Esophagus squamous epithelium (tissue), 5 donors: ENCODE data around the gene TPSD1. TPM values are rescaled to one million over a fixed set of nuclear protein-coding genes. Genes with fewer than 3 reads are reported as not detected.
A peak's percentile ranks its signal among the peaks of the same experiment; 100 is the strongest.
"Not testable (repeated sequence)": the region's sequence is repeated elsewhere in the genome, so short reads cannot be mapped to it uniquely, and the experiment has no call there.

ENCODE experiments used
- DNase-seq: peaks from one replicate; lab custom pipeline; 2025; lab: John Stamatoyannopoulos, UW
- H3K27ac ChIP-seq, 4 donors: fragments of 200-600 bp; sonication (generic); one replicate each; pipeline ENCODE4 v1.5.1; 2016 to 2019; ENCODE audit warnings: mild to moderate bottlenecking in 1 of 4
- H3K27me3 ChIP-seq, 4 donors: fragments of 200-600 bp; sonication (generic); 1 replicate in 3 of 4; 2 replicates in 1 of 4; pipeline versions ENCODE4 v1.5.1 to v1.6.0; 2017 to 2021; ENCODE audit warnings: antibody characterized with exemption in 1 of 4
- H3K36me3 ChIP-seq, 3 donors: fragments of 200-600 bp; sonication (generic); one replicate each; pipeline ENCODE4 v1.5.1; 2016 to 2019
- H3K4me1 ChIP-seq, 3 donors: fragments of 200-600 bp; sonication (generic); one replicate each; pipeline ENCODE4 v1.5.1; 2017 to 2019
- H3K4me3 ChIP-seq, 4 donors: fragments of 200-600 bp; sonication (generic); 1 replicate in 3 of 4; 2 replicates in 1 of 4; pipeline ENCODE4 v1.5.1; 2016 to 2019; ENCODE audit warnings: mild to moderate bottlenecking in 2 of 4, moderate library complexity in 1 of 4
- H3K9me3 ChIP-seq, 3 donors: fragments of 200-600 bp; sonication (generic); one replicate each; pipeline ENCODE4 v1.5.1; 2016 to 2019
- CTCF ChIP-seq, 6 experiments: fragments of 450-650 bp in 4 of 6; fragments of 200-600 bp in 2 of 6; sonication (generic) in 2 of 6; IDR thresholded peaks; one replicate each; pipeline ENCODE4 v1.5.1; 2016 to 2019; ENCODE audit warnings: antibody characterized with exemption in 6 of 6, mild to moderate bottlenecking in 4 of 6, moderate library complexity in 4 of 6
- POLR2A ChIP-seq, 4 donors: fragments of 450-650 bp; IDR thresholded peaks; one replicate each; pipeline ENCODE4 v1.6.1; 2017; ENCODE audit warnings: antibody characterized with exemption in 4 of 4, mild to moderate bottlenecking in 4 of 4, moderate library complexity in 3 of 4
- WGBS, 2 donors: methylation state at CpG; one replicate each; pipeline ENCODE4 v1.1.5; 2018; 5-methylcytosine and 5-hydroxymethylcytosine counted together
- intact Hi-C: fragments of 100-400 bp; cut with DNase I; formaldehyde crosslinking; loops from one replicate; pipeline ENCODE4 v1.15.0; 2022
- total RNA-seq, 4 donors: library from RNA; depleted of rRNA; stranded (reverse); fragments of >200 nt; gene quantifications; one replicate each; pipeline ENCODE4 v1.1.0, GENCODE V29; 2016
- donor health status: DM: yes; HTN: yes; CAD: no.

Gene TPSD1
- total RNA-seq, 4 donors from 2014 or later: 0.91 to 5.9 TPM; not detected in 2

GRCh38 chr16:1224558-1224957 is 31.3 kb upstream of the TPSD1 start:
- Histone ChIP-seq H3K36me3 (no peaks in the 10 kb centered on the region), H3K27ac (no peak overlapping the region), H3K27me3 (peaks cover 0 to 15% (median 0%) of the 10 kb centered on the region in 4 donors), H3K4me1 (no peaks in the 10 kb centered on the region), H3K9me3 (no peaks in the 10 kb centered on the region), H3K4me3 (no peak overlapping the region)
- TF ChIP-seq CTCF (IDR thresholded peaks at IDR 0.05): no peak
- TF ChIP-seq POLR2A (IDR thresholded peaks at IDR 0.05): no peak
- intact Hi-C loops: no loop called here
- 23 to 30% methylated on average over 2 of the region's 9 CpGs for WGBS, 2 donors
- no peak for DNase-seq

- Histone ChIP-seq H3K4me3 (no peak within 1 kb of the TSS), H3K36me3 (no peaks in the 10 kb centered on the region), H3K9me3 (no peaks in the 10 kb centered on the region), H3K27ac (peak within 1 kb of the TSS in 2 of 4 donors; percentile 14 to 17), H3K27me3 (peaks cover 0 to 15% (median 0%) of the 10 kb centered on the region in 4 donors), H3K4me1 (no peaks in the 10 kb centered on the region)
- 24% methylated on average over 4 of the region's 10 CpGs; no CpG with 5 or more reads in 1 of the 2 donors for WGBS, 2 donors
- TF ChIP-seq CTCF (IDR thresholded peaks at IDR 0.05): no peak
- TF ChIP-seq POLR2A (IDR thresholded peaks at IDR 0.05): no peak
- intact Hi-C loops: no loop called here
- DNase-seq: no peak
These were observed 30.8 kb upstream of the TPSD1 start, which contains the start of gene TPSG1 for GRCh38 chr16:1225051-1225451. TSS of gene TPSG1 (minus strand) at chr16:1225268. CDS start at chr16:1225252, 16 bp downstream.

- intact Hi-C loops, H3K9me3 ChIP-seq, H3K4me3 ChIP-seq, H3K4me1 ChIP-seq, H3K36me3 ChIP-seq, DNase-seq: not testable (repeated sequence)
- WGBS, 2 donors: 60% methylated on average over 2 of the region's 24 CpGs; no CpG with 5 or more reads in 1 of the 2 donors
- H3K27ac ChIP-seq: peak overlapping the region in 1 of 4 donors; percentile 14
- peaks cover 0 to 21% (median 0%) of the 10 kb centered on the region in 4 donors for H3K27me3 ChIP-seq
These were observed 30.0 kb upstream of the TPSD1 start for GRCh38 chr16:1225728-1226311.

GRCh38 chr16:1226692-1227091 is 29.2 kb upstream of the TPSD1 start:
- H3K9me3 ChIP-seq, H3K4me3 ChIP-seq, H3K27ac ChIP-seq, H3K4me1 ChIP-seq, DNase-seq, H3K36me3 ChIP-seq, intact Hi-C loops: not testable (repeated sequence)
- WGBS, 2 donors: no CpG with 5 or more reads among the region's 14 CpGs
- peaks cover 0 to 22% (median 0%) of the 10 kb centered on the region in 4 donors for H3K27me3 ChIP-seq

- H3K4me3 ChIP-seq, H3K4me1 ChIP-seq, H3K27ac ChIP-seq, H3K36me3 ChIP-seq, intact Hi-C loops, H3K9me3 ChIP-seq, DNase-seq: not testable (repeated sequence)
- WGBS, 2 donors: no CpG with 5 or more reads among the region's 7 CpGs
- H3K27me3 ChIP-seq: peaks cover 0 to 22% (median 0%) of the 10 kb centered on the region in 4 donors
These were observed 27.6 kb upstream of the TPSD1 start for GRCh38 chr16:1228227-1228626.

GRCh38 chr16:1229476-1229875 is 26.4 kb upstream of the TPSD1 start:
- DNase-seq, H3K4me1 ChIP-seq, H3K4me3 ChIP-seq, H3K27ac ChIP-seq, H3K36me3 ChIP-seq, intact Hi-C loops, H3K9me3 ChIP-seq: not testable (repeated sequence)
- peaks cover 0 to 21% (median 0%) of the 10 kb centered on the region in 4 donors for H3K27me3 ChIP-seq
- WGBS, 2 donors: no CpG with 5 or more reads among the region's 13 CpGs

- H3K36me3 ChIP-seq, H3K27ac ChIP-seq, H3K4me3 ChIP-seq, H3K9me3 ChIP-seq, DNase-seq, intact Hi-C loops, H3K4me1 ChIP-seq: not testable (repeated sequence)
- no CpG with 5 or more reads among the region's 11 CpGs for WGBS, 2 donors
- H3K27me3 ChIP-seq: peaks cover 0 to 15% (median 0%) of the 10 kb centered on the region in 4 donors
These were observed 25.8 kb upstream of the TPSD1 start, which contains the start of gene TPSB2 for GRCh38 chr16:1230084-1230470. TSS of gene TPSB2 (minus strand) at chr16:1230184. CDS start at chr16:1229951, 233 bp downstream.

- intact Hi-C loops, H3K27ac ChIP-seq, H3K4me3 ChIP-seq, H3K36me3 ChIP-seq, H3K9me3 ChIP-seq, DNase-seq, H3K4me1 ChIP-seq: not testable (repeated sequence)
- peaks cover 0 to 10% (median 0%) of the 10 kb centered on the region in 4 donors for H3K27me3 ChIP-seq
- 60% methylated on average over 1 of the region's 17 CpGs; no CpG with 5 or more reads in 1 of the 2 donors for WGBS, 2 donors
These were observed 25.2 kb upstream of the TPSD1 start for GRCh38 chr16:1230471-1231212.

- H3K9me3 ChIP-seq, H3K4me1 ChIP-seq, H3K27me3 ChIP-seq, H3K27ac ChIP-seq, H3K4me3 ChIP-seq, intact Hi-C loops, H3K36me3 ChIP-seq, DNase-seq: not testable (repeated sequence)
- WGBS, 2 donors: no CpG with 5 or more reads among the region's 7 CpGs
These were observed 24.6 kb upstream of the TPSD1 start for GRCh38 chr16:1231301-1231700.

GRCh38 chr16:1232049-1232748 is 23.7 kb upstream of the TPSD1 start:
- WGBS, 2 donors: no CpG with 5 or more reads among the region's 47 CpGs
- H3K27ac ChIP-seq, H3K4me3 ChIP-seq, DNase-seq, intact Hi-C loops, H3K4me1 ChIP-seq, H3K36me3 ChIP-seq, H3K9me3 ChIP-seq, H3K27me3 ChIP-seq: not testable (repeated sequence)
